Smooth muscle cell (in vitro differentiated cells): ENCODE results near the gene SRGAP2B. TPM values are rescaled to one million over a fixed set of nuclear protein-coding genes. Genes with fewer than 3 reads are reported as not detected.
"Not testable (repeated sequence)": the region's sequence is repeated elsewhere in the genome, so short reads cannot be mapped to it uniquely, and the experiment has no call there.

Source experiments
- DNase-seq: peaks from one replicate; lab custom pipeline; 2025; ENCODE audit not compliant: unreplicated experiment; lab: John Stamatoyannopoulos, UW
- H2AFZ ChIP-seq: fragments of 200-600 bp; sonication (generic); 2 replicates; pipeline ENCODE4 v1.6.0; 2016; ENCODE audit warnings: antibody characterized with exemption, low read depth, mild to moderate bottlenecking
- H3F3A ChIP-seq: fragments of 200-600 bp; sonication (generic); 2 replicates; pipeline ENCODE4 v1.6.0; 2017; ENCODE audit warnings: antibody characterized with exemption, low read depth
- H3K27ac ChIP-seq: fragments of 200-600 bp; sonication (generic); 2 replicates; pipeline ENCODE4 v1.5.1; 2016; ENCODE audit warnings: low read depth, mild to moderate bottlenecking
- H3K27me3 ChIP-seq: fragments of 200-600 bp; sonication (generic); 2 replicates; pipeline ENCODE4 v1.6.1; 2016; ENCODE audit warnings: low read depth, mild to moderate bottlenecking
- H3K36me3 ChIP-seq: fragments of 200-600 bp; sonication (generic); 2 replicates; pipeline ENCODE4 v1.5.1; 2016; ENCODE audit warnings: low read depth
- H3K4me1 ChIP-seq: fragments of 200-600 bp; sonication (generic); 2 replicates; pipeline ENCODE4 v1.5.1; 2016; ENCODE audit warnings: low read depth
- H3K4me2 ChIP-seq: fragments of 200-600 bp; sonication (generic); 2 replicates; pipeline ENCODE4 v1.6.0; 2016; ENCODE audit warnings: mild to moderate bottlenecking
- H3K4me3 ChIP-seq: fragments of 200-600 bp; sonication (generic); 2 replicates; pipeline ENCODE4 v1.5.1; 2016; ENCODE audit warnings: mild to moderate bottlenecking
- H3K79me2 ChIP-seq: fragments of 200-600 bp; sonication (generic); 2 replicates; pipeline ENCODE4 v1.6.0; 2016; ENCODE audit warnings: low read depth, mild to moderate bottlenecking
- H3K9ac ChIP-seq: fragments of 200-600 bp; sonication (generic); 2 replicates; pipeline ENCODE4 v1.6.0; 2016; ENCODE audit warnings: low read depth
- H3K9me3 ChIP-seq: fragments of 200-600 bp; sonication (generic); replicated peaks from 2 replicates; pipeline ENCODE4 v1.5.1; 2016; ENCODE audit warnings: low read depth
- H4K20me1 ChIP-seq: fragments of 200-600 bp; sonication (generic); 2 replicates; pipeline ENCODE4 v1.6.0; 2016; ENCODE audit warnings: low read depth
- WGBS: methylation state at CpG from one replicate; pipeline ENCODE4 v1.1.7; 2016; ENCODE audit warnings: low lambda C conversion rate; 5-methylcytosine and 5-hydroxymethylcytosine counted together
- polyA plus RNA-seq: library from polyadenylated mRNA; unstranded; fragments of >200 nt; fragmentation: Nextera tagmentation; extraction: Ambion mirVana; gene quantifications from 2 replicates; pipeline ENCODE4 v1.2.1, GENCODE V29; 2016
- total RNA-seq: library from RNA; depleted of rRNA; stranded (reverse); fragments of >200 nt; gene quantifications from 2 replicates; pipeline ENCODE4 v1.2.3, GENCODE V29; 2014

Gene SRGAP2B
- total and polyA plus RNA-seq, 2 experiments from 2014 or later: 8.8 to 49.6 TPM

DNA sequence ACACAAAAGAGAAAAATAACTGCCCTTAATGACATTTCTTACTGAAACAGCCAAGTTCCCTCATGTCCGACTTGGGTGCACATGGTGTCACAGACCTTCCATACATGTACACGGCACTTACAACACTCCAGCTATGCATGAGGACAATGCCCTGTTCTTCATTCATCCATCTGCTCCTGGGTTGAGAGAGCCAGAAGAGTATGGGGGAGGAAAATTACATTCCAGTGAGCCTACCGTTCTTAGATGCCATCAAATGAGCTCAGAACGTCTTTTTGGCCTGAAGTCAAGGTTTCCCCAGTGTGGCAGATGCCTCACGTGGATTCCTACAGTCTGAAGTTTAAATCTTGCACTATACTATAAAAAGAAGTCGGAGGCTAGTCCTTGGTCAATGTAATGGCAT lies 194.3 kb downstream of the SRGAP2B start:
- not testable (repeated sequence) for H3K27me3 ChIP-seq, H3F3A ChIP-seq, H4K20me1 ChIP-seq, H3K9ac ChIP-seq, H3K36me3 ChIP-seq, H3K9me3 ChIP-seq, H3K4me3 ChIP-seq, H3K4me2 ChIP-seq, DNase-seq, H3K27ac ChIP-seq, H2AFZ ChIP-seq, H3K4me1 ChIP-seq, H3K79me2 ChIP-seq
- no CpG with 5 or more reads among the region's 6 CpGs for WGBS

- H3K27me3 ChIP-seq, H3K36me3 ChIP-seq, H3K4me3 ChIP-seq, H4K20me1 ChIP-seq, H3K27ac ChIP-seq, H3K9ac ChIP-seq, H3K4me2 ChIP-seq, H3K9me3 ChIP-seq, H2AFZ ChIP-seq, H3K79me2 ChIP-seq, H3F3A ChIP-seq, DNase-seq, H3K4me1 ChIP-seq: not testable (repeated sequence)
- no CpG with 5 or more reads among the region's 5 CpGs for WGBS
These were observed 200.5 kb downstream of the SRGAP2B start for GRCh38 chr1:144894454-144895201.

GRCh38 chr1:144893710-144894438 lies 201.3 kb downstream of the SRGAP2B start:
- not testable (repeated sequence) for H3K27me3 ChIP-seq, DNase-seq
- WGBS: 97% methylated on average over 3 of the region's 9 CpGs

GRCh38 chr1:144893062-144893461 lies 202.1 kb downstream of the SRGAP2B start:
- not testable (repeated sequence) for H3K4me2 ChIP-seq, H3K9me3 ChIP-seq, H3K4me3 ChIP-seq, H3K27ac ChIP-seq, H2AFZ ChIP-seq, H3K36me3 ChIP-seq, H3K79me2 ChIP-seq, H3F3A ChIP-seq, H3K4me1 ChIP-seq, H3K9ac ChIP-seq, H3K27me3 ChIP-seq, DNase-seq, H4K20me1 ChIP-seq
- no CpG with 5 or more reads among the region's 7 CpGs for WGBS

More at GRCh38 chr1:144893710-144894438, 201.3 kb downstream of the SRGAP2B start:
- not testable (repeated sequence) for H3K9me3 ChIP-seq, H3F3A ChIP-seq, H3K9ac ChIP-seq, H3K4me2 ChIP-seq, H3K79me2 ChIP-seq, H3K36me3 ChIP-seq, H3K27ac ChIP-seq, H3K4me1 ChIP-seq, H2AFZ ChIP-seq, H4K20me1 ChIP-seq, H3K4me3 ChIP-seq

DNA sequence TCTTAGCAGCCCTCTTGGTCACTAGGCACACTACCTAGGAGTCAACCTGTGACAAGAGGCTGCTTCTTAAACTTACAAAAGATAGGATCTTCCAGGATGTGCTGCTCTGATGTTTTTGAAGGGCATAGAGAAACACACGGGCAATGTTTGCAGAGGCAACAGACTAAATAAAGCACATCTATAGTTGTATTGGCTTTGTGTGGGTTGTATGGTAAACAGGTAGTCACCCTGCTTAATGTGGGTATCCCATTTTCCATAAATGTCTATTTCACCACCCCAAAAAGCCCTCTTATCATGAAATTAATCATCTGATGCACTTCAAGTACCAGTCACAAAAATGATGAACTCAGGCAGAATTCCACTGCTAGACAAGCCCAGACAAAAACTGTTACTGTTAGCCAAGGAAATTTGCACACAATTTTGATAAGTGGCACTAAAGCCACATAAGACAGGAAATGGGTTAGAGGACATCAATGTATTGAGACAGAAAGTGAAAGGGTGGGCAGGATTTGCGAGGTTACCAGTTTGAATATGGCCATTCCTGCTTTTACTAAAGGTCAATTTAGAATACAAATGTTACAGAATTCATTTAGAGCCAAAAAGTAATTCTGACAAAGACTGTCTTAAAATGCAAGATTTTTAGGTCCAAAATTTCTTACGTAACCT lies 205.5 kb downstream of the SRGAP2B start:
- H3K79me2 ChIP-seq, H3K27me3 ChIP-seq, H3F3A ChIP-seq, H2AFZ ChIP-seq, H3K4me1 ChIP-seq, H3K4me2 ChIP-seq, H3K9me3 ChIP-seq, H3K9ac ChIP-seq, DNase-seq, H3K36me3 ChIP-seq, H3K4me3 ChIP-seq, H3K27ac ChIP-seq, H4K20me1 ChIP-seq: not testable (repeated sequence)
- WGBS: no CpG with 5 or more reads among the region's 3 CpGs

DNA sequence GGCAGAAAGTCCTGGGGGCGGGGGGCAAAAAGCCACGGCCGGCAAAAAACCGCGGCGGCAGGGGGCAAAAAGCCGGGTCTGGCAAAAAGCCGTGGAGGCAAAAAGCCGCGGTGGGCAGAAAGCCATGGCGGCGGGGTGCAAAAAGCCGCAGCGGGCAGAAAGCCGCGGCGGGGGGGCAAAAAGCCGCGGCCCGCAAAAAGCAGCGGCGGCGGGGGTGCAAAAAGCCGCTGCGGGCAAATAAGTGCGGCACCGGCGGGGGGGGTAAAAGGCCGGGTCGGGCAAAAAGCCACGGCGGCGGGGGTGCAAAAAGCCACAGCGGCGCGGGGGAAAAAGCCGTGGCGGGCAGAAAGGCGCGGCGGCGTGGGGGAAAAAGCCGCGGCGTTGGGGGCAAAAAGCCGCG lies 212.1 kb downstream of the SRGAP2B start:
- not testable (repeated sequence) for DNase-seq, H3K79me2 ChIP-seq, H3K27me3 ChIP-seq, H3K36me3 ChIP-seq, H4K20me1 ChIP-seq, H3K4me1 ChIP-seq, H3K27ac ChIP-seq, H3K9me3 ChIP-seq, H3K9ac ChIP-seq, H3F3A ChIP-seq, H2AFZ ChIP-seq
- under 1% methylated on average over 29 of the region's 47 CpGs for WGBS
- Histone ChIP-seq H3K4me3 (peak overlapping the region; percentile 47), H3K4me2 (peak overlapping the region; percentile 78)

DNA sequence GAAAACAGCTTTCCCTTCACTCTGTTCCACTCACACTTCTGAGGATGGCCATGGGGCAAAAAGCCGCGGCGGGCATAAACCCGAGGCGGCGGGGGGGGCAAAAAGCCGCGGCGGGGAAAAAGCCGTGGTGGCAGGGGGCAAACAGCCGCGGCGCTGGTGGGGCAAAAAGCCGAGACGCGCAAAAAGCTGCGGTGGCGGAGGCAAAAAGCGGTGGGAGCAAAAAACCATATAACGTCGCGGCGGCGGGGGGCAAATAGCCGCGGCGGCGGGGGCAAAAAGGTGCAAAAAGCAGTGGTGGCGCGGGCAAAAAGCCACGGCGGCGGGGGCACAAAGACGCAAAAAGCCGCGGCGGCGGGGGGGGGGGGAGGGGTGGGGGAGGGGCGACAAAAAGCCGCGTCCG lies 212.8 kb downstream of the SRGAP2B start:
- H3K9me3 ChIP-seq: not testable (repeated sequence)

GRCh38 chr1:144858607-144859006 lies 236.5 kb downstream of the SRGAP2B start:
- H3K4me1 ChIP-seq, DNase-seq, H3K9me3 ChIP-seq, H3K27me3 ChIP-seq, H3K9ac ChIP-seq, H3K27ac ChIP-seq, H4K20me1 ChIP-seq, H2AFZ ChIP-seq, H3K36me3 ChIP-seq, H3K79me2 ChIP-seq, H3K4me3 ChIP-seq, H3F3A ChIP-seq, H3K4me2 ChIP-seq: not testable (repeated sequence)
- 93% methylated on average over 3 of the region's 3 CpGs for WGBS

More for the DNA sequence above, 212.8 kb downstream of the SRGAP2B start:
- not testable (repeated sequence) for DNase-seq, H3K4me2 ChIP-seq, H2AFZ ChIP-seq, H3F3A ChIP-seq, H4K20me1 ChIP-seq, H3K27me3 ChIP-seq, H3K9ac ChIP-seq, H3K27ac ChIP-seq, H3K79me2 ChIP-seq, H3K4me1 ChIP-seq, H3K36me3 ChIP-seq, H3K4me3 ChIP-seq
- WGBS: no CpG with 5 or more reads among the region's 42 CpGs
